Mammary epithelial cell (primary cell): Measurements from ENCODE around the gene EVC2.

ENCODE experiments used
- CTCF ChIP-seq, 2 donors: IDR thresholded peaks in 1 of 2; conservative IDR thresholded peaks in 1 of 2; 2 replicates each; pipeline ENCODE4 v1.5.1; 2011 to 2012; ENCODE audit warnings: inconsistent platforms in 2 of 2, low read length in 2 of 2, mild to moderate bottlenecking in 2 of 2, control low read depth in 1 of 2, low read depth in 1 of 2; ENCODE audit not compliant: insufficient read depth in 1 of 2; ENCODE audit errors: extremely low read depth in 1 of 2
- EZH2 ChIP-seq: IDR thresholded peaks from 2 replicates; pipeline ENCODE4 v1.6.1; 2012; ENCODE audit warnings: low read length, inconsistent platforms, borderline replicate concordance

GRCh38 chr4:5751666-5752375 is 43.5 kb upstream of the EVC2 start:
- no peak for TF ChIP-seq CTCF (conservative IDR thresholded peaks at IDR 0.05 in 1 of 2, IDR thresholded peaks at IDR 0.05 in 1 of 2; ENCODE audit: extremely low read depth in 1 of 2, insufficient read depth in 1 of 2, low read depth in 1 of 2, low read length in 2 of 2)
- TF ChIP-seq EZH2: no peak
